Fibroblast of the aortic adventitia (primary cell): Measurements from ENCODE around the gene TMEM219. TPM values are rescaled to one million over a fixed set of nuclear protein-coding genes. Genes with fewer than 3 reads are reported as not detected.
A peak's percentile ranks its signal among the peaks of the same experiment; 100 is the strongest.

Source experiments
- DNase-seq: peaks from one replicate; pipeline ENCODE4 v3.0.0-alpha.2; 2010; ENCODE audit warnings: low read depth
- H3K4me3 ChIP-seq: 2 replicates; pipeline ENCODE4 v1.5.1; 2011; ENCODE audit warnings: low read depth, mild to moderate bottlenecking, control low read depth, low read length, moderate library complexity
- total RNA-seq: library from RNA; depleted of rRNA; stranded (reverse); fragments of >200 nt; gene quantifications from 2 replicates; pipeline ENCODE4 v1.2.3, GENCODE V29; 2012; ENCODE audit warnings: low replicate concordance
- TF ChIP-seq, protein P1 (sequence below): IDR thresholded peaks from 2 replicates; pipeline ENCODE4 v1.5.1; 2011; ENCODE audit warnings: mild to moderate bottlenecking, low read length, control low read depth, inconsistent platforms; ENCODE audit not compliant: insufficient read depth

TMEM219 gene
- total RNA-seq, 1 donor, result 57.3 TPM

DNA sequence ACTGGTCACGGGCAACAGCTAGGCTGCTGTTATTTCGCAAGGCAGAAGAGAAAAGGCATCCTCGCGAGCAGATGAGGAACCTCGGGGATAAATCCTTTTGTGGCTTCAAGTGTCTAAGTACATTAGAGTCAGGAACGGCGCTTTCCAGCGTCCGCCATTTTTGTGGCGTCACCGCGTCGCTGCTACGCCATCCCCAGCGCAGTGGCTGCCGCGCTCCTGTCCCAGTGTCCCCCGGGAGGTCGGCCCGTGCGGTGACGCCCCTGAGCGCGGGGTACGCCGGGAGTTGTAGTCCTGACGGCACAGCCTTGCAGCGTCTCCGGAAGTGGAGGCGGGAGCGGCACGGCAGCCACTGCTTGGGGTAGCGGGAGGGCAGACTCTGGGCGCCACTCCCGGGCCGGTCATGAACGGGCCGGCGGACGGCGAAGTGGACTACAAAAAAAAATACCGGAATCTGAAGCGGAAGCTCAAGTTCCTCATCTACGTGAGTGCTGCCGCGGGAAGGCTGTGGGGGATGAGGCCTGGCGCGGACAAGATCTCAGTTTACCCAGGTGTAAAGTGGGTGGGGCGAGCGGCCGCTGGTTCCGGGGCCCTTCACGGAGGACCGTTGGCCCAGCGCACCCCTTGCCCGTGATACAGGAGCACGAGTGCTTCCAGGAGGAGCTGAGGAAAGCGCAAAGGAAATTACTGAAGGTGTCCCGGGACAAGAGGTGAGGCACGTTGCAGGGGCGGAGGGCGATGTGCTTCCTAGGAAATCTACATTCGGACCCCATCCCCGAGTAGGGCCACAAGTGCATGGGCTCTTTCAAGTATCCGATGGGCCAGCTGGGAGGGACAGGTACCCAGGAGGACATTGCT lies 34.3 kb downstream of the TMEM219 start, which contains the start of gene INO80E:
Gene INO80E (plus strand): TSS at position 331 of the 855 bp plus-strand sequence. CDS start 70 bp downstream, at position 401.
- TF ChIP-seq, protein P1, sequence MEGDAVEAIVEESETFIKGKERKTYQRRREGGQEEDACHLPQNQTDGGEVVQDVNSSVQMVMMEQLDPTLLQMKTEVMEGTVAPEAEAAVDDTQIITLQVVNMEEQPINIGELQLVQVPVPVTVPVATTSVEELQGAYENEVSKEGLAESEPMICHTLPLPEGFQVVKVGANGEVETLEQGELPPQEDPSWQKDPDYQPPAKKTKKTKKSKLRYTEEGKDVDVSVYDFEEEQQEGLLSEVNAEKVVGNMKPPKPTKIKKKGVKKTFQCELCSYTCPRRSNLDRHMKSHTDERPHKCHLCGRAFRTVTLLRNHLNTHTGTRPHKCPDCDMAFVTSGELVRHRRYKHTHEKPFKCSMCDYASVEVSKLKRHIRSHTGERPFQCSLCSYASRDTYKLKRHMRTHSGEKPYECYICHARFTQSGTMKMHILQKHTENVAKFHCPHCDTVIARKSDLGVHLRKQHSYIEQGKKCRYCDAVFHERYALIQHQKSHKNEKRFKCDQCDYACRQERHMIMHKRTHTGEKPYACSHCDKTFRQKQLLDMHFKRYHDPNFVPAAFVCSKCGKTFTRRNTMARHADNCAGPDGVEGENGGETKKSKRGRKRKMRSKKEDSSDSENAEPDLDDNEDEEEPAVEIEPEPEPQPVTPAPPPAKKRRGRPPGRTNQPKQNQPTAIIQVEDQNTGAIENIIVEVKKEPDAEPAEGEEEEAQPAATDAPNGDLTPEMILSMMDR, result no peak
- peak; percentile 91 for DNase-seq
- H3K4me3 ChIP-seq, result peak within 1 kb of the TSS; percentile 93

DNA sequence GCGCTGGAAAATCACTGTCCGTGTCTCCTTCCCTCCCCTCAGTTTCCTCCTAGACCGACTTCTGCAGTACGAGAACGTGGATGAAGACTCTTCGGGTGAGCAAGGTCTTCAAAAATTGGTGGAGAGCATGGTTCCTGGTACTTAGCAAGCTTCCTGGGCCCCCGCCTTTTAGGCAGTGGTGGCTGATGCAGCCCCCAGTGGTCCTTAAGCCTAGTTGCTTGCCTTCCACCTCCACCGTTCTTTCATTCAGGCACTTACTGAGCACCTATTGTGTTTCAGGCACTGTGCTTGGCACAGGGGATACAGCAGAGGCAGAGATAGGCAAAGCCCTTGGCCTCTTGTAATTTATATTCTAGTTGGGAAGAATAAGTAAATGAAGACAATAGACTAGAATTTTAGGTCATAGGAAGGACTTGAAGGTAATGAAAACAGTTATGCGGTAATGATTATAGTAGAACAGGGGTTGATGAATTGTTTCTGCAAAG lies 34.9 kb downstream of the TMEM219 start:
- DNase-seq, result no peak
- peak overlapping the region; percentile 93 for H3K4me3 ChIP-seq
- TF ChIP-seq, protein P1, result no peak

DNA sequence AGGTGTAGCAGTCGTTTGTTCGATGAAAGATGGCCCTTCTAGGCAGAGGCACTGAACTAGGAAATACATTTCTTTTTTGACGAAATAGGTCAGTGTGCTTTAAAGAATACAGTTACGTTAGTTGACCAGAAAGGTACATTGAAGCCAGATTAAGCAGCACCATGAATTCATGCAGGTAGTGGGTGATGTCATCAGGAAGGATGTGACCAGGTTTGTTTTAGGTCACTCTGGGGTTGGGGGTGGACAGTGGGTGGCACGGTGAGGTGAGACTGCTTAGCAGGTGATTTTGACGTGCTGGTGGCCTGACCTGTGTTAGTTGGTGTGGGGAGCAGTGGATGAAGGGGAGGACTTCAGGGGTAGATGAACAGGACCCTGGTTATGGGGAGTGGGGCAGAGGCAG lies 37.7 kb downstream of the TMEM219 start:
- no peak for DNase-seq
- no peak overlapping the region for H3K4me3 ChIP-seq
- TF ChIP-seq, protein P1, result no peak

DNA sequence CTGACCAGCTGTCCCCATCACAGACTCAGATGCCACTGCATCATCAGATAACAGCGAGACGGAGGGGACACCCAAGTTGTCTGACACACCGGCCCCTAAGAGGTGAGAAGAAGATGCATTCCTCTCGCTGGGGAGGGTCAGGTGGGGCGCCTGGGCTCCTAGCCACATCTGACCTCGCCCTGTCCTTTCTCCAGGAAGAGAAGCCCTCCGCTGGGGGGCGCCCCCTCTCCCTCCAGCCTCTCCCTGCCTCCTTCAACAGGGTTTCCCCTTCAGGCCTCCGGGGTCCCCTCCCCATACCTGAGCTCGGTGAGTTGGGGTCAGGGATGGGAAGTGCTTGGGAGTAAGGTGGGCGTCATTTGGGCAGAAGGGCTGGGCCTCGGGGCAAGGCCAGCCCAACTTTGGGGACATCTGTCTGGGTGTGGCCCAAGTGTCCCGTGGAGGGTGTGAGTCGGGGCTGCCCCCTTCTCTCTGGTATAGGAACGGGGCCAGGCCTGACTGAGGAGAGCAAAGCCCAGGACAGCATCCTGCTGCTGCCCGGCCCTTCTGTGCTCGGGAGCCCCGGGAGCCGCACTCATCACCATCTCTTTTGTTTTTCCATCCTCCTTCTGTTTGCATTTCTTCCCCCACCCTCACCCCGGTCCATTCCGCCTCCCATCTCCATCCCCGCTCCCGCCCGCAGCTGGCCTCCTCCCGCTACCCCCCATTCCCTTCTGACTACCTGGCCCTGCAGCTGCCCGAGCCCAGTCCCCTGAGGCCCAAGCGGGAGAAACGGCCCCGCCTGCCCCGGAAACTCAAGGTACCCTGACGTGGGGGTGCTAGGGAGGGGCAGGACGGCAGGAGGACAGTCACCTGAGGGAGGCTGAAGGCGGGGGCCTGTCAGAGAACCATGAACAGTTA lies 39.1 kb downstream of the TMEM219 start:
- DNase-seq, result no peak
- TF ChIP-seq, protein P1, result peak; percentile 6

DNA sequence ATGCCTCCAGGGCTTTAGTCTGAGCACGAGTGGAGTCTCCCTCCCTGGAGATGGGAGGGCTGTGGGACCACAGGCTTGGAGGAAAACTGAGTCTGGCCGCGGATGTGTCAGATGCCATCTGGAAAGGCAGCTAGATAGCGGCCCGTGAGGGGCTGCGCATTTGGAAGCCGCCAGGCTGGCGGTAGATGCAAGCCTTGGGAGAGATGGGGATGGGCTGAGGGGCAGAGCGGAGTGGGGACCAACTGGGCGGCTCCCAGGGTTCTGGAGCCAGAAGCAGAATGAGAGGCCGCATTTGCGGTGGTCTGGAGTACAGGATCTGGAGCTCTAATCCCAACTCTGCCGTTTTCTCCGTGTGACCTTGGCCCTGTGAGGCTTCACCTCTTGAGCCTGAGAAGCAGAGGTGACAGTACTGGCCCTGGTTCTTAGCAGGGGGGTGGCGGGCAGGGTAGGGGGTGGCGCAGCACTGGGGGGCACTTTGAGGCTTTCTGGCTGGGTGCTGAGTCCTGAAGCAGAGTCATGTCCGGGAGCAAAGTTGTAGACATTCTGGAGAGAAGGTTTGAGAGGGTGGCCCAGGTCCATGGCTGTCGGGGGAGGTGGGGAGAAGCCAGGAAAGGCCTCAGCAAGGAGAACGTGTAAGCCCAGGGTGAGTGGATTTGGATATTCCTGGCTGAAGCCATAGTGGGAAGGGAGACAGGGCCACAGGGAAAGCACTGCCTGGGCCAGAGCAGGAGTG lies 40.9 kb downstream of the TMEM219 start:
- TF ChIP-seq, protein P1, result no peak
- DNase-seq, result no peak
- H3K4me3 ChIP-seq, result no peak overlapping the region

More for the DNA sequence above, 39.1 kb downstream of the TMEM219 start:
- H3K4me3 ChIP-seq, result no peak overlapping the region
